Parathyroid adenoma (tissue), 2 donors: ENCODE measurements around the gene CIAPIN1.

Experiments
- H2AFZ ChIP-seq: fragments of 300-600 bp; sonication (generic); one replicate; pipeline ENCODE4 v1.7.0; 2017; ENCODE audit warnings: antibody characterized with exemption, mild to moderate bottlenecking
- H3K27ac ChIP-seq: fragments of 300-600 bp; sonication (generic); one replicate; pipeline ENCODE4 v1.7.0; 2017
- H3K27me3 ChIP-seq: fragments of 300-600 bp; sonication (generic); one replicate; pipeline ENCODE4 v1.7.0; 2017; ENCODE audit warnings: low read length; ENCODE audit not compliant: control insufficient read depth, insufficient read depth
- H3K36me3 ChIP-seq: fragments of 300-600 bp; sonication (generic); one replicate; pipeline ENCODE4 v1.7.0; 2017; ENCODE audit warnings: low read length; ENCODE audit not compliant: control insufficient read depth, insufficient read depth
- H3K4me1 ChIP-seq: fragments of 300-600 bp; sonication (generic); one replicate; pipeline ENCODE4 v1.7.0; 2017; ENCODE audit warnings: control low read depth
- H3K4me2 ChIP-seq: fragments of 300-600 bp; sonication (generic); one replicate; pipeline ENCODE4 v1.7.0; 2017; ENCODE audit warnings: low read length
- H3K4me3 ChIP-seq: fragments of 300-600 bp; sonication (generic); one replicate; pipeline ENCODE4 v1.7.0; 2017; ENCODE audit warnings: low read depth, low read length
- H3K79me2 ChIP-seq: fragments of 300-600 bp; sonication (generic); one replicate; pipeline ENCODE4 v1.7.0; 2017; ENCODE audit warnings: control low read depth
- H3K9ac ChIP-seq: fragments of 300-600 bp; sonication (generic); one replicate; pipeline ENCODE4 v1.7.0; 2017; ENCODE audit warnings: mild to moderate bottlenecking
- H3K9me3 ChIP-seq: fragments of 300-600 bp; sonication (generic); one replicate; pipeline ENCODE4 v1.7.0; 2017; ENCODE audit warnings: low read length; ENCODE audit not compliant: control insufficient read depth
- TF ChIP-seq, protein P1 (sequence below): fragments of 300-600 bp; sonication (generic); IDR thresholded peaks from one replicate; pipeline ENCODE4 v1.7.0; 2017; ENCODE audit warnings: antibody characterized with exemption, mild to moderate bottlenecking
- donor health status: primary hyperparathyroidism.

CIAPIN1 gene

GRCh38 chr16:57479205-57479975 lies 32.2 kb upstream of the CIAPIN1 start:
- H3K79me2 ChIP-seq = peaks cover 18% of the 10 kb centered on the region
- TF ChIP-seq, protein P1, sequence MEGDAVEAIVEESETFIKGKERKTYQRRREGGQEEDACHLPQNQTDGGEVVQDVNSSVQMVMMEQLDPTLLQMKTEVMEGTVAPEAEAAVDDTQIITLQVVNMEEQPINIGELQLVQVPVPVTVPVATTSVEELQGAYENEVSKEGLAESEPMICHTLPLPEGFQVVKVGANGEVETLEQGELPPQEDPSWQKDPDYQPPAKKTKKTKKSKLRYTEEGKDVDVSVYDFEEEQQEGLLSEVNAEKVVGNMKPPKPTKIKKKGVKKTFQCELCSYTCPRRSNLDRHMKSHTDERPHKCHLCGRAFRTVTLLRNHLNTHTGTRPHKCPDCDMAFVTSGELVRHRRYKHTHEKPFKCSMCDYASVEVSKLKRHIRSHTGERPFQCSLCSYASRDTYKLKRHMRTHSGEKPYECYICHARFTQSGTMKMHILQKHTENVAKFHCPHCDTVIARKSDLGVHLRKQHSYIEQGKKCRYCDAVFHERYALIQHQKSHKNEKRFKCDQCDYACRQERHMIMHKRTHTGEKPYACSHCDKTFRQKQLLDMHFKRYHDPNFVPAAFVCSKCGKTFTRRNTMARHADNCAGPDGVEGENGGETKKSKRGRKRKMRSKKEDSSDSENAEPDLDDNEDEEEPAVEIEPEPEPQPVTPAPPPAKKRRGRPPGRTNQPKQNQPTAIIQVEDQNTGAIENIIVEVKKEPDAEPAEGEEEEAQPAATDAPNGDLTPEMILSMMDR = no peak
- H3K4me3 ChIP-seq = peak overlapping the region; percentile 20
- H3K4me2 ChIP-seq = peak overlapping the region; percentile 15
- no peaks in the 10 kb centered on the region for H3K27me3 ChIP-seq
- H2AFZ ChIP-seq = no peak overlapping the region
- peaks cover 14% of the 10 kb centered on the region for H3K4me1 ChIP-seq
- no peak overlapping the region for H3K27ac ChIP-seq
- H3K36me3 ChIP-seq = no peaks in the 10 kb centered on the region
- H3K9me3 ChIP-seq = no peaks in the 10 kb centered on the region
- no peak overlapping the region for H3K9ac ChIP-seq

DNA sequence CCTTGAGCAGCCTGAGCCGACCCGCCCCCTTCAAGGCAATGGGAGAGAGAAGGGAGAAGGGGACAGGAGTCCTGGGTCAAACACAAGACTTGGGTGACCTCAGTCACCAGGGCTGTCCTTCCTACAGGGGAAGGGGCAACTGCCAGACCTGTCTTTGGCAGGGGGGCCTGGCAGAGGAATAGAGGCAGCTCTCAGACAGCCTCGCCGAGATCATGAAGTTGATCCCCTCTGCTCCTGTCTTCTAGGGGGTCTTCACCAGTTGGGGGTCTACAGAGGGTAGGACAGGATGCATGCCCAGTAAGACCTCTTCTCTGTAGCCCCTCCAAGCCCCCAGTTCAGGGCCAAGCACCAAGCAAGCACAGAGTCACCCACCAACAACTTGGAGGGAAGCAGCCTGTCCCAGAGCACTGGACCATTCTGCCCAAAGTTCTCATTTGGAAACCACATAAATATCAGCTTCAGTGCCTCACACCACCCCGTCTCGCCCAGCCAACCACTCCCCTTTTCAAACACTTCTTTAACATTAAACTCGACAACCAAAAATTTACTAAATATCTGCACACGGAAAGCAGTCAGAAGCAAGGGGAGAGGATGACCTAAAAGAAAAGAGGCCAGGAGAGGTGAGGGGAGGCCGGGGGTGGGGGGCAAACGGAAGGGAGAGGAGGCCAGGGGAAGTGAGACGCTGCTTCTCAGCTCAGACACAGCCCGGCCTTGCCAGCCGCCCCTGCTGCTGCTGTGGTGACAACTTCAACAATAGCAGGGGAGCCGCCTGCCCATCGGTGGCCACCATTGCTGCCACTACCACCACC lies 31.4 kb upstream of the CIAPIN1 start:
- TF ChIP-seq, protein P1 = no peak
- H3K4me1 ChIP-seq = peaks cover 6% of the 10 kb centered on the region
- H3K27me3 ChIP-seq = no peaks in the 10 kb centered on the region
- H3K9me3 ChIP-seq = no peaks in the 10 kb centered on the region
- no peak overlapping the region for H2AFZ ChIP-seq
- no peak overlapping the region for H3K27ac ChIP-seq
- H3K36me3 ChIP-seq = no peaks in the 10 kb centered on the region
- H3K4me3 ChIP-seq = peak overlapping the region; percentile 20
- no peak overlapping the region for H3K9ac ChIP-seq
- peaks cover 18% of the 10 kb centered on the region for H3K79me2 ChIP-seq
- peak overlapping the region; percentile 15 for H3K4me2 ChIP-seq

- no peak overlapping the region for H3K4me2 ChIP-seq
- no peak overlapping the region for H3K4me3 ChIP-seq
- no peak overlapping the region for H3K27ac ChIP-seq
- no peak overlapping the region for H3K9ac ChIP-seq
- H3K9me3 ChIP-seq = no peaks in the 10 kb centered on the region
- no peaks in the 10 kb centered on the region for H3K36me3 ChIP-seq
- TF ChIP-seq, protein P1 = no peak
- peaks cover 5% of the 10 kb centered on the region for H3K4me1 ChIP-seq
- peaks cover 15% of the 10 kb centered on the region for H3K79me2 ChIP-seq
- no peak overlapping the region for H2AFZ ChIP-seq
- no peaks in the 10 kb centered on the region for H3K27me3 ChIP-seq
Measured at GRCh38 chr16:57477531-57478202, 30.5 kb upstream of the CIAPIN1 start.

DNA sequence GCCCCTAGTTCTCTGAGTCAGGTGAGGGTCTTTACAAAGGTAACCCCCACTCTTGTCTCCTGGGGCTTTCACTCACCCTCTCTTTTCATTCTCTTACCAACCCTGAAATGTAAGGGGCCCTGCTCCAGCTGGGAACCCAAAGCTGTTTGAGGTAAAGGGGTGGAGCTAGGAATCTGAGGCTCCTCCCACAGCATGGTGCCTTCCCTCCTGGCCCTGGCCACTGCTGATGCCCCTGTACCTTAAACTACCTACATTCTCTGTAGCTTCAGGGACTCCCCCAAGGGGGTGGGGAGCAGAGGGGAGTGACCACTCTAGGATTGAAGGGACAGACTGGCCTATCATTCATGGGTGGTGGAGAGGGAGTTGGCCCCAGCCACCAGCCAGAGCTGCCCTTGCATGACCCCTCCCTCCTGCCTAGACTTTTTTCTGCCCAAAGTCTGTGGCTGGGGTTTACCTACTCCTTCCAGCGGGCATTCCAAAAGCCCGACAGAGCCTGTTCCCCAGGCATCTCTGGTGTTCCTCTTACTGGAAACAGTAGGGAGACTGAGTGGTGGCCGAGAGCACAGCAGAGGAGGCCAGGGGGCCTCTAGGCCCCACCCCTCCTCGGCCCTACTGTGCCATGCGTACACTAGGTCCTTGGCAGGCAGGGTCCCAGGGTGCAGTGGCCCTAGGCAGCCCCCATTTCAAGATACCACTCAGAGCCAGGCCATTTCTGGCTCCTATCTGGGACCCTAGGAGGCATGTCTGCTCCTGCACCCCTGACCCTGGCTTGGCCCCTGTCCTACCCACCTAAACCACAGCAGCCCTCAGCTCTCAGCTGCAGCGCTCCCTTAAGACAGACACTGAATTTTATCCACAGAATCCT lies 29.6 kb upstream of the CIAPIN1 start:
- Histone ChIP-seq H3K4me1 (peaks cover 5% of the 10 kb centered on the region), H3K27ac (no peak overlapping the region), H3K27me3 (no peaks in the 10 kb centered on the region), H3K9ac (no peak overlapping the region), H3K4me3 (no peak overlapping the region), H2AFZ (no peak overlapping the region), H3K36me3 (no peaks in the 10 kb centered on the region), H3K9me3 (no peaks in the 10 kb centered on the region), H3K4me2 (no peak overlapping the region), H3K79me2 (peaks cover 14% of the 10 kb centered on the region)
- TF ChIP-seq, protein P1 = no peak
